Activated T-helper 1 cell treated with Interleukin-2 at 50 U/mL for 16 hours (primary cell): Measurements from ENCODE around the gene MMGT1.
"Not testable (repeated sequence)": the region's sequence is repeated elsewhere in the genome, so short reads cannot be mapped to it uniquely, and the experiment has no call there.

ENCODE experiments used
- DNase-seq: peaks from one replicate; pipeline ENCODE4 v3.0.0-alpha.2; 2020; ENCODE audit warnings: low read depth

Gene MMGT1

DNA sequence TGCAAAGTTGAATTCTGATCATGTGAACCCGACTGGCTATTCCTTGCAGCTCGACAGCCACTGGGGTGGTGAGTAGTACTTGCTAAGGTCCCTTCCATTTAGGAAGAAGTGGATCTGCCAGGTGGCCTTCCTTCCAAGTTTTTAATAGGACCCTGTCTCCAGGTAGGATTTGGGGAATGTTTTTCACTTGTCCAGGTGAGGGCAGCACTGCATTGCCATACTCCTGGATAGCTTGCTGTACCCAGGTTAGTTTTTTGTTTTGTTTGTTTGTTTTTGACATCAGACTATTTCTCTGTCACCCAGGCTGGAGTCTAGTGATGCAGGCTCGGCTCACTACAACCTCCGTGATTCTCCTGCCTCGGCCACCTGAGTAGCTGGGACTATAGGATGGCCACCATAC lies 50.4 kb downstream of the MMGT1 start:
- DNase-seq = no peak

DNA sequence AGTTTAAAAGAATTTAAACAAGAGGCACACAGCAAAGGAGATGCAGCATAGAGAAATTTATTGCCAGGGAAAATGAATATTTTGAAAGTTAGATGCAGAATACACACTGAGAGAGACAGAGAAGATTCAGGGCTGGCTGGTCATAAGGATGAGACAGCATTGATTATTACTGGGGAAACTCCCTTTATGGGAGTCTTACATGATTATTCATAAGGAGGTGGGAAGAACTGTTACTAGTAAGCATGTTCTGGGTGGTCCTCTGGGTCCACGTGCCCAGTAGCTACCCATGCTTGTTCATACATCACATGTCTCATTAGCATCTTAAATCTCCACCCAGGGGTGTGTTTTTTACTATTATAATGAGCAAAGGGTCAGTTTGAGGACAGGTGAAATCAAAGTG lies 53.3 kb downstream of the MMGT1 start:
- not testable (repeated sequence) for DNase-seq

DNA sequence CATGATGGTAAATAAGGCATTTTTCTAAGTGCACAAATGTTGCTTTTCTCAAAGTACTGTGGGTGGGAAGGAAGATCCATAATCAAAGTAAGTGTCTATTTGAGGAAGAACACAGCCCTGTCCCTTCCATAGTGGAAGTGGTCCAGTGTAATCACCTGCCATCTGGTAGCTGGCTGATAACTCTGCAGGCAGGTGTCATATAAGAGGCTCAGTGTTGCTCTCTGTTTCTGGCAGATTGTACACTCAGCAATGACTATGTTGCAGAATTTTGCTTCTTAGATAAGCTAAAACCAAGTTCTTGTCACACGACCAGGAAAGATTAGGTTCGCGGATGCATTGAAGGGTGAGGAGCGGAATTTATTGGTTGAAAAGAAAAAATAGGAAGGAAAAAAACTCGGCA lies 59.4 kb downstream of the MMGT1 start:
- DNase-seq = no peak
